ENCODE measurements around the gene ST3GAL4. TPM values are rescaled to one million over a fixed set of nuclear protein-coding genes. Genes with fewer than 3 reads are reported as not detected.

ST3GAL4 gene
- total RNA-seq, 1 experiment from 2014 or later, result 13.6 TPM

GRCh38 chr11:126413843-126414405 lies 58.4 kb downstream of the ST3GAL4 start:
- Histone ChIP-seq H3K23ac (ENCODE audit: insufficient read length, low read depth, low read length) (no peak overlapping the region), H2BK5ac (ENCODE audit: insufficient read length, low read length) (no peak overlapping the region), H3K79me2 (ENCODE audit: insufficient read depth, low read length) (no peaks in the 10 kb centered on the region), H3K56ac (ENCODE audit: insufficient read length, low read depth, low read length) (no peak overlapping the region), H3K27me3 (ENCODE audit: insufficient read depth, low read length) (no peaks in the 10 kb centered on the region; the same call in 1 of the 2 replicates), H4K20me1 (ENCODE audit: control insufficient read depth, insufficient read depth, insufficient read length) (no peaks in the 10 kb centered on the region), H4K8ac (replicated peaks; ENCODE audit: insufficient read length, low read depth, low read length) (no peak overlapping the region), H3K79me1 (ENCODE audit: insufficient read depth, low read depth, low read length, poor library complexity, severe bottlenecking) (no peaks in the 10 kb centered on the region), H3T11ph (ENCODE audit: low read length) (no peak overlapping the region), H3K27ac (ENCODE audit: insufficient read length, low read depth, low read length) (no peak overlapping the region), H4K91ac (ENCODE audit: insufficient read length, low read depth, low read length) (no peak overlapping the region), H2AFZ (ENCODE audit: low read length) (no peak overlapping the region), H2BK12ac (ENCODE audit: insufficient read length, low read depth, low read length) (no peak overlapping the region), H3K4ac (ENCODE audit: low read depth, low read length) (no peak overlapping the region), H3K14ac (ENCODE audit: insufficient read depth, low read length) (no peak overlapping the region), H2BK15ac (ENCODE audit: low read depth, low read length) (no peak overlapping the region), H3K9ac (ENCODE audit: extremely low read depth, insufficient read length, low read length) (no peak overlapping the region), H3K9me3 (ENCODE audit: control insufficient read depth, low read depth, low read length) (no peaks in the 10 kb centered on the region), H2AK5ac (ENCODE audit: insufficient read length, low read length) (no peak overlapping the region), H2BK20ac (ENCODE audit: low read depth, low read length, poor library complexity, severe bottlenecking) (no peak overlapping the region), H2BK120ac (ENCODE audit: low read depth, low read length, poor library complexity, severe bottlenecking) (no peak overlapping the region), H3K23me2 (ENCODE audit: insufficient read length, low read depth, low read length, poor library complexity, severe bottlenecking) (no peaks in the 10 kb centered on the region), H3K4me2 (ENCODE audit: insufficient read depth, insufficient read length, low read length) (no peak overlapping the region), H3K18ac (ENCODE audit: insufficient read length, low read depth, low read length) (no peak overlapping the region), H3K4me1 (ENCODE audit: insufficient read depth, low read length) (no peaks in the 10 kb centered on the region), H4K5ac (ENCODE audit: insufficient read length, low read depth, low read length) (no peak overlapping the region)
- H3K27ac Mint-ChIP-seq, result no peak overlapping the region
- no peaks in the 10 kb centered on the region for H3K27me3 Mint-ChIP-seq (ENCODE audit: low read depth)
- WGBS (ENCODE audit: extremely low coverage, insufficient read length, low lambda C conversion rate), result no CpG with 5 or more reads among the region's 9 CpGs
- no peaks in the 10 kb centered on the region for H3K9me3 Mint-ChIP-seq
- H3K4me3 Mint-ChIP-seq, result no peak overlapping the region
- H3K36me3 Mint-ChIP-seq (ENCODE audit: insufficient read depth in 1 of 3, low read depth in 3 of 3), result peaks cover 7 to 13% (median 8%) of the 10 kb centered on the region in 3 experiments
- no peak for TF ChIP-seq CTCF (conservative IDR thresholded peaks at IDR 0.05)
- DNase-seq, result no peak
- peaks cover 0 to 8% of the 10 kb centered on the region in 2 experiments; a peak in 2 of 4 replicates for H3K4me1 Mint-ChIP-seq

Measured in H9 (cell line).